SHP77 treated with DMSO at 0.1 percent for 48 hours (cell line): ENCODE data around the gene YTHDF2.
"Not testable (repeated sequence)": the region's sequence is repeated elsewhere in the genome, so short reads cannot be mapped to it uniquely, and the experiment has no call there.

ENCODE experiments used
- DNase-seq: peaks from one replicate; lab custom pipeline; 2025; lab: John Stamatoyannopoulos, UW

Gene YTHDF2

GRCh38 chr1:28759257-28759656, 22.5 kb downstream of the YTHDF2 start:
- DNase-seq, result no peak

GRCh38 chr1:28761189-28761588, 24.4 kb downstream of the YTHDF2 start:
- DNase-seq, result no peak

GRCh38 chr1:28766532-28767183, 29.9 kb downstream of the YTHDF2 start:
- no peak for DNase-seq

- no peak for DNase-seq
Observed at GRCh38 chr1:28770601-28771165, 33.9 kb downstream of the YTHDF2 start.

GRCh38 chr1:28771921-28772320, 35.2 kb downstream of the YTHDF2 start:
- not testable (repeated sequence) for DNase-seq

- no peak for DNase-seq
Observed at GRCh38 chr1:28773105-28773504, 36.4 kb downstream of the YTHDF2 start.

GRCh38 chr1:28775121-28775942, 38.6 kb downstream of the YTHDF2 start:
- no peak for DNase-seq

GRCh38 chr1:28776341-28776740, 39.6 kb downstream of the YTHDF2 start:
- no peak for DNase-seq

- no peak for DNase-seq
Observed at GRCh38 chr1:28778021-28778420, 41.3 kb downstream of the YTHDF2 start.

GRCh38 chr1:28779751-28780408, 43.1 kb downstream of the YTHDF2 start:
- DNase-seq, result no peak

- DNase-seq, result no peak
Observed at GRCh38 chr1:28781305-28781704, 44.6 kb downstream of the YTHDF2 start.

GRCh38 chr1:28782011-28782410, 45.3 kb downstream of the YTHDF2 start:
- no peak for DNase-seq

- no peak for DNase-seq
Observed at GRCh38 chr1:28783363-28783762, 46.6 kb downstream of the YTHDF2 start.

GRCh38 chr1:28789412-28789811, 52.7 kb downstream of the YTHDF2 start:
- DNase-seq, result no peak

- DNase-seq, result no peak
Observed at GRCh38 chr1:28789816-28790215, 53.1 kb downstream of the YTHDF2 start.

- DNase-seq, result no peak
Observed at GRCh38 chr1:28790377-28791035, 53.8 kb downstream of the YTHDF2 start.

- DNase-seq, result not testable (repeated sequence)
Observed at GRCh38 chr1:28791929-28792328, 55.2 kb downstream of the YTHDF2 start.

- no peak for DNase-seq
Observed at GRCh38 chr1:28792644-28793121, 55.9 kb downstream of the YTHDF2 start.

- DNase-seq, result not testable (repeated sequence)
Observed at GRCh38 chr1:28794582-28794981, 57.8 kb downstream of the YTHDF2 start.

- DNase-seq, result no peak
Observed at GRCh38 chr1:28796352-28797211, 59.8 kb downstream of the YTHDF2 start.

- DNase-seq, result no peak
Observed at GRCh38 chr1:28800324-28800723, 63.6 kb downstream of the YTHDF2 start.
